ENCODE measurements around the gene UNKL.

UNKL gene

DNA sequence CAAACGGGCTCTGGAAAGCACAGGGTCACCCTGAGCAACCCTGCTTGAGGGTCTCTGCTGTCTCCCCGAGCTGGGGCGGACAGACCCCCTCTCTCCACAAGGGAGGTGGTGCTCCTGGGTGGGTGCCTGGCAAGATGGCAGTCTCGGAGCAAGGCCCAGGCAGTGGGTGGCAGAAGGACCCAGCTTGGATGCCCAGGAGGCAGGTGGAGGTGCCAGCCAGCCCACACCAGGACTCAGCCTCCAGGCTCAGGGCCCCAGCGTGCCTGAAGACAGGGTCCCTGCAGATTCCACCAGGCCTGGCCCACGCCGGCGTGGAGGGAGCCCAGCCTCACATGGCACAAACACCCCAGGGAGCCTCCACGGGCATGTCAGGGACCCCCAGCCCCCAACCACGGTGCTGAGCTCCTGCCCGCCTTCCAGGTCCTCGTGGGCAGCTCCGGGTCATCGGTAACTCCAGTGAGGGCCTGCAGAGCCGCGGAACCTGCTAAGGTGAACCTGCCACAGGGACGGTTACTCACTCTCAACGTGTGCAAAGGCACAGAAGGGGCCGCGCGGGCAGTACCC is 20.8 kb downstream of the UNKL start:
- no peak overlapping the region for H3K4me3 ChIP-seq (replicated peaks; ENCODE audit: low read depth, low read length)
- no peaks in the 10 kb centered on the region for H3K27me3 ChIP-seq (replicated peaks; ENCODE audit: control insufficient read depth, insufficient read depth, low read length)
- peaks cover 13% of the 10 kb centered on the region for H3K36me3 ChIP-seq (ENCODE audit: control insufficient read depth, insufficient read depth, low read length)
- TF ChIP-seq, protein P1, sequence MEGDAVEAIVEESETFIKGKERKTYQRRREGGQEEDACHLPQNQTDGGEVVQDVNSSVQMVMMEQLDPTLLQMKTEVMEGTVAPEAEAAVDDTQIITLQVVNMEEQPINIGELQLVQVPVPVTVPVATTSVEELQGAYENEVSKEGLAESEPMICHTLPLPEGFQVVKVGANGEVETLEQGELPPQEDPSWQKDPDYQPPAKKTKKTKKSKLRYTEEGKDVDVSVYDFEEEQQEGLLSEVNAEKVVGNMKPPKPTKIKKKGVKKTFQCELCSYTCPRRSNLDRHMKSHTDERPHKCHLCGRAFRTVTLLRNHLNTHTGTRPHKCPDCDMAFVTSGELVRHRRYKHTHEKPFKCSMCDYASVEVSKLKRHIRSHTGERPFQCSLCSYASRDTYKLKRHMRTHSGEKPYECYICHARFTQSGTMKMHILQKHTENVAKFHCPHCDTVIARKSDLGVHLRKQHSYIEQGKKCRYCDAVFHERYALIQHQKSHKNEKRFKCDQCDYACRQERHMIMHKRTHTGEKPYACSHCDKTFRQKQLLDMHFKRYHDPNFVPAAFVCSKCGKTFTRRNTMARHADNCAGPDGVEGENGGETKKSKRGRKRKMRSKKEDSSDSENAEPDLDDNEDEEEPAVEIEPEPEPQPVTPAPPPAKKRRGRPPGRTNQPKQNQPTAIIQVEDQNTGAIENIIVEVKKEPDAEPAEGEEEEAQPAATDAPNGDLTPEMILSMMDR (IDR thresholded peaks at IDR 0.05; ENCODE audit: insufficient read depth, low read length, poor library complexity, severe bottlenecking) = no peak
- DNase-seq (ENCODE audit: extremely low read depth, insufficient read length) = no peak

DNA sequence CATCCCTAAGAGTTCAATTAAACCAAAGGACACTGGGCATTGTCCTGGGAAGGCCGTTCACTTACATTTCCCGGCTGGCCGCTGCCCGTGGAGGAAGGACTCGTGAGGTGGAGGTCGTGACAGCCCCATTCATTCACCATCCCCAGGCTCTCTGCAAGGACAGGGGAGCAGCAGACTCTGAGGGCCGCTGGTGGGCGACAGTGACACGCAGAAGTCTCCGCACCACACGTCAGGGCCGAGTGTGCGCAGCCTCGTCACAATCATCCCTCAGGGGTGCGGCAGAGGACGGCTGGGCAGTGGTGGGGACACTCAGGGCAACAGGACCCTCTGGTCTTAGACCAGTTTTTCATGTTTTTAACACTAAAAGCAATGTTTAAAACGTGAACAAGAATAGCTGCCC is 21.7 kb downstream of the UNKL start:
- H3K36me3 ChIP-seq (ENCODE audit: control insufficient read depth, insufficient read depth, low read length) = peaks cover 13% of the 10 kb centered on the region
- no peaks in the 10 kb centered on the region for H3K27me3 ChIP-seq (replicated peaks; ENCODE audit: control insufficient read depth, insufficient read depth, low read length)
- no peak for DNase-seq (ENCODE audit: extremely low read depth, insufficient read length)
- TF ChIP-seq, protein P1 (IDR thresholded peaks at IDR 0.05; ENCODE audit: insufficient read depth, low read length, poor library complexity, severe bottlenecking) = no peak
- no peak overlapping the region for H3K4me3 ChIP-seq (replicated peaks; ENCODE audit: low read depth, low read length)

DNA sequence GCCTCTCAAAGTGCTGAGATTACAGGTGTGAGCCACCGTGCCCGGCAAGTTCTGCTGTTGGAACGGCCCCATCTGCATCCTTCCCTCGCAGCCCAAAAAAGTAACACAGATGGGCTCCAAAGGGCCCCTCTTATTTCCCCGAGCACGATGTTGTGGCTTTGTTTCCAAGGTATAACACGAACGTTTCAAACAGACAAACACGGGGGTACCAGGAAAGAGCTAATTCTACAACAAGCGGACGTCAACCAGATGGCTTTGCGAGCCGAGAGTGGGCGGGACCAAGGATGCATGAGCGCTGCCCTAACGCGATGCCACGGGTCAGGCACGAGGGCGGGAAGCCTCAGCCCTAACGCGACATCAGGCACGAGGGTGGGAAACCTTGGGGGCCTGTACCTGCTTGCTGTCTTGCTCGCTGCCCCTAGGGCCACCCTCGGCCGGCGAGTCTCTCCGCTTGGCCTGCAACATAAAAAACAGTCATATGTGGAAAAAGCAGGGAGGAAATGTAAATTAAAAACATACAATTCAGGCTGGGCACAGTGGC is 24.2 kb downstream of the UNKL start:
- no peaks in the 10 kb centered on the region for H3K27me3 ChIP-seq (replicated peaks; ENCODE audit: control insufficient read depth, insufficient read depth, low read length)
- TF ChIP-seq, protein P1 (IDR thresholded peaks at IDR 0.05; ENCODE audit: insufficient read depth, low read length, poor library complexity, severe bottlenecking) = no peak
- H3K36me3 ChIP-seq (ENCODE audit: control insufficient read depth, insufficient read depth, low read length) = peaks cover 15% of the 10 kb centered on the region
- no peak for DNase-seq (ENCODE audit: extremely low read depth, insufficient read length)
- H3K4me3 ChIP-seq (replicated peaks; ENCODE audit: low read depth, low read length) = no peak overlapping the region

DNA sequence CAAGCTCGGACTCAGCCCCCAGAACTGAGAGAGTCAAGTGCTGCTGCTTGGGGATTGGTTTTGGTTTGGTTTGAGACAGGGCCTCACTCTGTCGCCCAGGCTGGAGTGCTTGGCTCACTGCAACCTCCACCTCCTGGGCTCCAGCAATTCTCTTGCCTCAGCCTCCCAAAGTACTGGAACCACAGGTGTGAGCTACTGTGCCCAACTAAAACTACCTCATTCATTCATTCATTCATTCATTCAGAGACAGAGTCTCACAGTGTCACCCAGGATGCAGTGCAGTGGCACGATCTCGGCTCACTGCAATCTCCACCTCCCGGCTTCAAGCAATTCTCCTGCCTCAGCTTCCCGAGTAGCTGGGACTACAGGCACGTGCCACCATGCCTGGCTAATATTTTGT is 24.7 kb downstream of the UNKL start:
- no peak for DNase-seq (ENCODE audit: extremely low read depth, insufficient read length)
- TF ChIP-seq, protein P1 (IDR thresholded peaks at IDR 0.05; ENCODE audit: insufficient read depth, low read length, poor library complexity, severe bottlenecking) = no peak
- Histone ChIP-seq H3K27me3 (replicated peaks; ENCODE audit: control insufficient read depth, insufficient read depth, low read length) (no peaks in the 10 kb centered on the region), H3K36me3 (ENCODE audit: control insufficient read depth, insufficient read depth, low read length) (peaks cover 15% of the 10 kb centered on the region), H3K4me3 (replicated peaks; ENCODE audit: low read depth, low read length) (no peak overlapping the region)

DNA sequence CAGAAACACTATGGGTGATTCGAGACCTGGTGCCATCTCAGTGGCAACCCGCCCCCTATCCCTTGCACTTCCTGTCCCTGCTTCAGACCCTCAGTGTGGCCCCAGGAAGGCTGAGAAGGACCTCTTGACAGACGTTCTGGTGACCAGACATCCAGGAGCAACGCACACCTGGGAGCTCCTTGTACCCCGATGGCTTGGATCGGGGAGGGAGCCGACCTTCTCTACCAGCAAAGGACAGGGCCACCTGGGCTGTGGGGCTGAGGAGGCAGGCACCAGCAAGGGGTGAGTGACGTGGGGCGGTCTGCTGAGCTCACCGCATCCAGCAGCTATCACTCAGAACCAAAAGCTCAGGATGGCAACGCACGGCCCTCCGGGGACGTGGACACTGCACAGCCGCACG is 27.2 kb downstream of the UNKL start:
- Histone ChIP-seq H3K27me3 (replicated peaks; ENCODE audit: control insufficient read depth, insufficient read depth, low read length) (no peaks in the 10 kb centered on the region), H3K4me3 (replicated peaks; ENCODE audit: low read depth, low read length) (no peak overlapping the region), H3K36me3 (ENCODE audit: control insufficient read depth, insufficient read depth, low read length) (peaks cover 13% of the 10 kb centered on the region)
- TF ChIP-seq, protein P1 (IDR thresholded peaks at IDR 0.05; ENCODE audit: insufficient read depth, low read length, poor library complexity, severe bottlenecking) = no peak
- DNase-seq (ENCODE audit: extremely low read depth, insufficient read length) = no peak

DNA sequence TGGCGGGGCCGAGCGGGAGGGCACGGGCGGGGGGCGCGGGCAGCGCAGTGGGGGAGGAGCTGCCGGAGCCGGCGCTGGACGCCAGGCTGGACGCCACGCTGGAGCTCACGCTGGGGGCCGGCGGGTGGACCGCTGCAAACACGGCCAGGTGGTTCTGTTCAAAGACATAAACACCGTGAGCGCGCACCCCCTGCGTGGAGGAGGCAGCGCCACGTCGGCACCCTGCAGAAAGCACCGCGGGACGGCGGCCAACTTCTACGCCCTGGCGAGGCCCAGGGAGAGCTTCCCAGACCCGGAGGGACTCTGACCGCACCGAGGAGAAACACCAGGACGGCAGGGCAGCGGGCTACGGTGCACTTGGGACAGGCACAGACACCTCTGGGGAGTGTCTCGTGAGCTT is 29.3 kb downstream of the UNKL start:
- H3K4me3 ChIP-seq (replicated peaks; ENCODE audit: low read depth, low read length) = no peak overlapping the region
- H3K27me3 ChIP-seq (replicated peaks; ENCODE audit: control insufficient read depth, insufficient read depth, low read length) = no peaks in the 10 kb centered on the region
- peaks cover 10% of the 10 kb centered on the region for H3K36me3 ChIP-seq (ENCODE audit: control insufficient read depth, insufficient read depth, low read length)
- TF ChIP-seq, protein P1 (IDR thresholded peaks at IDR 0.05; ENCODE audit: insufficient read depth, low read length, poor library complexity, severe bottlenecking) = no peak
- no peak for DNase-seq (ENCODE audit: extremely low read depth, insufficient read length)

All from GM06990 (cell line).